IPS-15b (cell line): Measurements from ENCODE around the gene UTP25.

Experiments used
- H3K27me3 ChIP-seq: one replicate; pipeline ENCODE4 v1.6.1; 2013; ENCODE audit warnings: low read length; ENCODE audit not compliant: control insufficient read depth, insufficient read depth
- H3K36me3 ChIP-seq: one replicate; pipeline ENCODE4 v1.6.1; 2013; ENCODE audit warnings: low read length; ENCODE audit not compliant: control insufficient read depth, insufficient read depth
- H3K4me1 ChIP-seq: one replicate; pipeline ENCODE4 v1.6.1; 2013; ENCODE audit warnings: mild to moderate bottlenecking, low read length; ENCODE audit not compliant: control insufficient read depth, insufficient read depth
- H3K4me3 ChIP-seq: one replicate; pipeline ENCODE4 v1.5.1; 2013; ENCODE audit warnings: low read depth, low read length
- H3K9ac ChIP-seq: one replicate; pipeline ENCODE4 v1.6.1; 2013; ENCODE audit warnings: low read depth, mild to moderate bottlenecking, low read length
- H3K9me3 ChIP-seq: one replicate; pipeline ENCODE4 v1.6.1; 2013; ENCODE audit warnings: mild to moderate bottlenecking, low read length; ENCODE audit not compliant: control insufficient read depth, insufficient read depth

The UTP25 gene

GRCh38 chr1:209866201-209866600 lies 38.4 kb downstream of the UTP25 start:
- Histone ChIP-seq H3K9ac (no peak overlapping the region), H3K9me3 (no peaks in the 10 kb centered on the region), H3K4me1 (peaks cover 28% of the 10 kb centered on the region), H3K4me3 (no peak overlapping the region), H3K36me3 (no peaks in the 10 kb centered on the region), H3K27me3 (no peaks in the 10 kb centered on the region)

DNA sequence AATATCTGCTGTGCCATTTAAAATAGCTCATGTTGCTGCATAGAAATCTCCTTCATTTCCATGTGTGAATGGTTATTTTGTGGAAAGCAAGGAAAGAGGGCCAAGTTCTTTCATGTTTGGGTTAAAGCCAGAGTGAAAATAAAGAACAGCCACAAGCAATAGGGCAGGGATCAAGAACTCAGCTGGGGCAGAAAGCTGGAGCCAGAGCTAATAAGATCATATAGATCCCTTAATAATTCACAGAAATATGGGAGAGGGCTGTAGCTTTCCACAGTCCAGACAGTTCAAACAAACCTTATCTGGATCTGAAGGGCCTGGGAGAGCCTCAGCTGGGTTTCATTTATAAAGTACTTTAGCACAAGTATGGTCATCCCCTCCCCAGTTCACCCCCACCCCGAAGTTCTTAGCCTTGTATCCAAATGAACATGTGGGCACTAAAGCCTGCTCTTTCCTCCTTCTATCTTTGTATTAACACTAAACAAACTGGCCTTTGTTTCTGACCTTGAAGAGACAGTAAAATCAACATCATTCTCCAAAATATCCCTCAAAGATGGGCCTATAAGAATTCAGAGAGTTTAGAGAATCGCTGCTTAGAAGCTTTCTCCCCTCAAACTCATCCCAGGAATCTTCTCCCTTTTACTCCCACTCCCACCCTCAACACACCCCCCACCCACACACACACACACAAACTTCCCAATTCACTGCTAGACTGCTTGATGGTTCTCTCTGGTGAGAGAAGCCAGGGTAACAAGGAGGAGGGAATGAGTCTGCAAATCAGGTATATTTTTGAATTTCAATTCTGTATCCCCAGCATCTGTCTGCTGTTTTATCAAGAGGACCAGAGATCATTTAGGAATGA lies 41.7 kb downstream of the UTP25 start:
- no peak overlapping the region for H3K4me3 ChIP-seq
- no peaks in the 10 kb centered on the region for H3K27me3 ChIP-seq
- H3K9me3 ChIP-seq: no peaks in the 10 kb centered on the region
- H3K36me3 ChIP-seq: no peaks in the 10 kb centered on the region
- H3K9ac ChIP-seq: no peak overlapping the region
- H3K4me1 ChIP-seq: no peaks in the 10 kb centered on the region

- Histone ChIP-seq H3K4me3 (no peak overlapping the region), H3K9ac (no peak overlapping the region), H3K4me1 (no peaks in the 10 kb centered on the region), H3K27me3 (no peaks in the 10 kb centered on the region), H3K9me3 (no peaks in the 10 kb centered on the region), H3K36me3 (no peaks in the 10 kb centered on the region)
These were observed 42.5 kb downstream of the UTP25 start for GRCh38 chr1:209870151-209870831.

- Histone ChIP-seq H3K27me3 (no peaks in the 10 kb centered on the region), H3K4me1 (no peaks in the 10 kb centered on the region), H3K9me3 (no peaks in the 10 kb centered on the region), H3K9ac (no peak overlapping the region), H3K4me3 (no peak overlapping the region), H3K36me3 (no peaks in the 10 kb centered on the region)
These were observed 43.2 kb downstream of the UTP25 start for GRCh38 chr1:209871006-209871405.

DNA sequence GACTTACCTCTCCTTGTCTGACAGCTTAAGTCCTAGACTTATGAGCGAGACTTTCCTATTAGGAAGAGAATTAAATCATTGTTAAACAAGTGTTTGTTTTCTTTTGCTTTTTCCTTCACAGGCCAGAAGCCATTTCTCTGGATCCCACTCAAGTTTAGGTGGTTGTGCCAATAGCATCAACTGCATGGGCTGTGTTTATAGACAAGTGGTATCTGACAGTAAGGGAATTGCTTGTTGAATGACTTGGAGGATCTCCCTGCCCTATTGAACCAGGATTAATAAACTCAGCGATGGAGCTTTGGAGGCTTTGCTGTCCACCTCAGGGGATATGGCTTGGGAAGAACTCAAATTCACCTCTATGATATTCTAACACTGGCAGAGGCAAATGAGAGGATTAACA lies 43.7 kb downstream of the UTP25 start:
- Histone ChIP-seq H3K9me3 (no peaks in the 10 kb centered on the region), H3K4me3 (no peak overlapping the region), H3K36me3 (no peaks in the 10 kb centered on the region), H3K4me1 (no peaks in the 10 kb centered on the region), H3K9ac (no peak overlapping the region), H3K27me3 (no peaks in the 10 kb centered on the region)

DNA sequence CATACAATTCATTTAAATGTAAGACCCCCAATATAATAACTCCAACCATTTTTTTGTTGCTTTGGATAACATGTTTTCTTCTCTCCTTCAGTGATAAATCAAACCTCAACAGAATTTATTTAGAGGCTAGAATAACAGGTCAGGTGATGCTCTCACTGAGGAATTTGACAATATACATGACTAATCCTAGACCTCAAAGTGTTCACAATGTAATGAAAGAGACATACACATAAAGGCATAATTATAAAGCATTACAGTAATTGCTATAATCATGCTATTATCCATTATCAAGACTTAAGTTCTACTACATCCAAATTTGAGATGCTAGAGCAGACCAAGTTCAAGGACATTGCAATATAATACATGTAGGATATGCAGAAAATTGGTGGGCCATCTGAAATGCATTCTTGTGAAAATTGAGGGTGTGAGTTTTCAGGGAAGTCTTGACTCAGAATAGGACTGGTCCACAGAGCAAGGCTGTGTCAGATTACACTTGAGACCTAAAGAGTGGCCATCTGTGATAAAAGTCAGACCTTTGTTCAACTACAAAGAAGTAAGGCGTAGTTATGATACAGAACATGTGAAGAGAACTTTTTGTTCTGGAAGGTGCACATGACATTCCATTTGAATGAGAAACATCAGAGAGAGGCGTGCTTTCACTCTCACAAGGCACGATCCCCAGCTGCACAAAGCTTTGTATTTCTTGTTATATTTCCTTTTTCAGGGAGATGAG lies 45.5 kb downstream of the UTP25 start:
- Histone ChIP-seq H3K27me3 (no peaks in the 10 kb centered on the region), H3K4me1 (no peaks in the 10 kb centered on the region)

GRCh38 chr1:209875515-209875914 lies 47.7 kb downstream of the UTP25 start:
- Histone ChIP-seq H3K27me3 (no peaks in the 10 kb centered on the region), H3K4me1 (no peaks in the 10 kb centered on the region), H3K9ac (no peak overlapping the region), H3K4me3 (no peak overlapping the region), H3K9me3 (no peaks in the 10 kb centered on the region), H3K36me3 (no peaks in the 10 kb centered on the region)

More for the DNA sequence above, 45.5 kb downstream of the UTP25 start:
- Histone ChIP-seq H3K9ac (no peak overlapping the region), H3K36me3 (no peaks in the 10 kb centered on the region), H3K4me3 (no peak overlapping the region), H3K9me3 (no peaks in the 10 kb centered on the region)

DNA sequence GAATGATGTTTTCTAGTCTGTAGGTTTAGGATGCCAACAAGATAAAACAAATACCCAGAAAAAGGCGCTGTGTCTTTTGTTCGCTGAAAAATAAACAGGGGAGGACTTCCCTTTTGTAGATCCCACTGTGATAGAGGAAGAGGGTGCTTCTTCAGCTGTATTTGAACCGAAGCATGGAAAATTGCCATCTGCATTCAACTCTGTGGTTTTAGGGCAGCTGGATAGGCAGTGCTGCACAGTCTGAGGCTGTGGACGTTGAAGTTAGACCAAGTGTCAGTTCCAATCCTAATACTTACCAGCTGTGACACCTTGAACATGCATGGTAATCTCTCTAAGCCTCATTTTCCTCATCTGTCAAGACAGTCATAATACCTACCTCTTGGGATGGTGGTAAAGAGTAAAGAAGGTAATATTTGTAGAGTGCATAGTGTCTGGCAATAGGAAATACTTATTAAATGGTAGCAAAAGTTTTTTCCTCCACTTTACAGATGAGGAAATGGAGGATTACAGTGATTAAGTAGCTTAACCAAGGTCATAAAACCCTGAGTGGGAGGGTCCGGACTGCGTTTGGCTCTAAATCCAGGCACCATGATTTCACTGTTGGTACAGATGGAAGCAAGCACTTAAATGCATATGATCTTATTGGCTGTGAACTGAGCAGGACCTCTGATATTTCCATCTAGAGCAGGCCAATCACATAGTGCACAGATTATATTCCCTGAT lies 48.5 kb downstream of the UTP25 start:
- Histone ChIP-seq H3K9me3 (no peaks in the 10 kb centered on the region), H3K4me3 (no peak overlapping the region), H3K4me1 (no peaks in the 10 kb centered on the region), H3K27me3 (no peaks in the 10 kb centered on the region), H3K36me3 (no peaks in the 10 kb centered on the region), H3K9ac (no peak overlapping the region)

DNA sequence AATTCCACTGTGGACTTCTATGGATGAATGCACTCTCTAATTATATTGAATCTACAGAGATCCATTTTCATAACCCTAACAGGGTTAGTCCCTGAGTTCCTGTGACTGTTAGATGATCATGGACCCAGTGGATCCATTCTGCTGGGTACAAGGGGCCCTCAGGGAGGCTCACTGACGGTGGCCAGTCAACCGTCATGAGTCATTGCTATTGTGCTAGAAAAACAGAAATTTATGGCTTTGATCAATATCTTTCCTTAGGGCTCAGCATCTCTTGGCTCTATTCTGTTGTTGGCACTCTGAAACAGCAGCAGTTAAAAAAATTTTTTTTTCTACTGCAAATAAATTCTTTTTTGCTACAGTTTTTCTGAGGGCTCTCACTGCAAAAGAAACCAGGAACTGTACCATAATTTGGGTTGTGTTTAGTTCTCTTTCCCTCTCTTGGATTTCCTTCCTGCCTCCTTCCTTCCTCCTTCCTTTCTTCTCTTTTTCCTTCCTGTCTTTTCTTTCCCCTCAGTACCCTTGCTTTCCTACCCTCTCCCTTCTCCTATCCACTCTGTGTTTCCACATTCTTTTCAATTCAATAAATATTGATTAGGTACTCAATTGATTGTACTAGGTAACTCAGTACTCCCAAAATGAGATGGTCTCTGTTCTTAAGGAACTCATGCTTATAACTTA lies 49.5 kb downstream of the UTP25 start:
- Histone ChIP-seq H3K9me3 (no peaks in the 10 kb centered on the region), H3K9ac (no peak overlapping the region), H3K4me1 (no peaks in the 10 kb centered on the region), H3K4me3 (no peak overlapping the region), H3K36me3 (no peaks in the 10 kb centered on the region), H3K27me3 (no peaks in the 10 kb centered on the region)

DNA sequence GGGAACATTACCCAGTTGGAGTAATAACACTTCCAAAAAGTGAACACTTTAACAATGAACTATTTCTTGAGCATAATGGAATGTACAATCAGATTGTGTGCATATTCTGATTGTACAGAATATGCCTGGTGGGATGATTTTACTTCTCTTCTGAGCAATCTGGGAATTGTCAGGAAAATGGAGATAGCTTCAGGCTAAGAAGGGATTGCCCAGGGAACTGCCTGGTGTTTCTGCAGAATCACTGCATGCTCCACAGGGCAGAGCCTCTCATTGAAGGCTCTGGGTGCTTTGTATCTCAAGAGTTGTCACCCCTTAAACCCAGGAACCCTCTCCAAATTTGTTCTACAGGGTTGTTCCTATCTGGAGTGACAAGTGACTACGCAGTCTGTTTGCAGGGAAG lies 51.2 kb downstream of the UTP25 start:
- no peaks in the 10 kb centered on the region for H3K27me3 ChIP-seq
- no peak overlapping the region for H3K4me3 ChIP-seq
- no peaks in the 10 kb centered on the region for H3K36me3 ChIP-seq
- H3K4me1 ChIP-seq: no peaks in the 10 kb centered on the region
- no peaks in the 10 kb centered on the region for H3K9me3 ChIP-seq
- H3K9ac ChIP-seq: no peak overlapping the region

GRCh38 chr1:209879539-209879938 lies 51.8 kb downstream of the UTP25 start:
- Histone ChIP-seq H3K4me1 (peaks cover 4% of the 10 kb centered on the region), H3K9ac (no peak overlapping the region), H3K4me3 (no peak overlapping the region), H3K36me3 (no peaks in the 10 kb centered on the region), H3K27me3 (no peaks in the 10 kb centered on the region), H3K9me3 (no peaks in the 10 kb centered on the region)
